MM.1S (cell line): ENCODE results near the gene NARF.
"Not testable (repeated sequence)": the region's sequence is repeated elsewhere in the genome, so short reads cannot be mapped to it uniquely, and the experiment has no call there.

Source experiments
- DNase-seq: peaks from one replicate; pipeline ENCODE4 v3.0.0-alpha.2; 2015
- H2AFZ ChIP-seq: fragments of 300-600 bp; sonication (generic); 2 replicates; pipeline ENCODE4 v1.6.0; 2016; ENCODE audit warnings: antibody characterized with exemption, low read length
- H3F3A ChIP-seq: fragments of 300-600 bp; sonication (generic); 2 replicates; pipeline ENCODE4 v1.6.1; 2016; ENCODE audit warnings: mild to moderate bottlenecking, antibody characterized with exemption, low read length, moderate library complexity, mixed read lengths; ENCODE audit not compliant: insufficient read depth
- H3K27ac ChIP-seq: fragments of 300-600 bp; sonication (generic); 2 replicates; pipeline ENCODE4 v1.5.1; 2016; ENCODE audit warnings: mild to moderate bottlenecking, low read length
- H3K27me3 ChIP-seq: fragments of 300-600 bp; sonication (generic); replicated peaks from 2 replicates; pipeline ENCODE4 v1.6.0; 2016; ENCODE audit warnings: low read length; ENCODE audit not compliant: insufficient read depth
- H3K36me3 ChIP-seq: fragments of 300-600 bp; sonication (generic); replicated peaks from 2 replicates; pipeline ENCODE4 v1.6.1; 2016; ENCODE audit warnings: mild to moderate bottlenecking, low read length, mixed read lengths; ENCODE audit not compliant: insufficient read depth
- H3K4me1 ChIP-seq: fragments of 300-600 bp; sonication (generic); 2 replicates; pipeline ENCODE4 v1.6.1; 2016; ENCODE audit warnings: low read length, mixed read lengths
- H3K4me2 ChIP-seq: fragments of 300-600 bp; sonication (generic); 2 replicates; pipeline ENCODE4 v1.6.0; 2016; ENCODE audit warnings: low read depth, low read length
- H3K4me3 ChIP-seq: fragments of 300-600 bp; sonication (generic); 2 replicates; pipeline ENCODE4 v1.5.1; 2016; ENCODE audit warnings: low read length, mixed read lengths
- H3K79me2 ChIP-seq: fragments of 300-600 bp; sonication (generic); 2 replicates; pipeline ENCODE4 v1.6.1; 2016; ENCODE audit warnings: mixed run types, low read length, mixed read lengths
- H3K9ac ChIP-seq: fragments of 300-600 bp; sonication (generic); 2 replicates; pipeline ENCODE4 v1.6.1; 2016; ENCODE audit warnings: low read length, mixed read lengths
- H3K9me2 ChIP-seq: fragments of 300-600 bp; sonication (generic); replicated peaks from 2 replicates; pipeline ENCODE4 v1.6.1; 2016; ENCODE audit warnings: mild to moderate bottlenecking, low read length, mixed read lengths; ENCODE audit not compliant: insufficient read depth
- H3K9me3 ChIP-seq: fragments of 300-600 bp; sonication (generic); replicated peaks from 2 replicates; pipeline ENCODE4 v1.6.1; 2016; ENCODE audit warnings: mild to moderate bottlenecking, low read length, mixed read lengths; ENCODE audit not compliant: insufficient read depth
- H4K20me1 ChIP-seq: fragments of 300-600 bp; sonication (generic); 2 replicates; pipeline ENCODE4 v1.6.1; 2016; ENCODE audit warnings: mild to moderate bottlenecking, low read length, moderate library complexity, mixed read lengths; ENCODE audit not compliant: insufficient read depth
- CTCF ChIP-seq: fragments of 300-600 bp; sonication (generic); IDR thresholded peaks from 2 replicates; pipeline ENCODE4 v1.5.1; 2016; ENCODE audit warnings: antibody characterized with exemption, low read length, mixed read lengths
- EZH2 ChIP-seq: fragments of 300-600 bp; sonication (generic); optimal IDR thresholded peaks from 2 replicates; pipeline ENCODE3; 2017; ENCODE audit warnings: low read depth, mild to moderate bottlenecking, antibody characterized with exemption, low read length, mixed read lengths
- EZH2phosphoT487 ChIP-seq: fragments of 300-600 bp; sonication (generic); IDR thresholded peaks from 2 replicates; pipeline ENCODE4 v1.6.1; 2018; ENCODE audit warnings: antibody characterized with exemption, low read length

NARF gene

GRCh38 chr17:82503094-82503727, 44.7 kb downstream of the NARF start:
- Histone ChIP-seq H3K4me1 (peaks cover 12% of the 10 kb centered on the region), H2AFZ (no peak overlapping the region), H3K27me3 (no peaks in the 10 kb centered on the region), H3K9me3 (no peaks in the 10 kb centered on the region), H3K79me2 (no peaks in the 10 kb centered on the region), H3K4me3 (no peak overlapping the region), H3K9me2 (no peaks in the 10 kb centered on the region), H4K20me1 (no peaks in the 10 kb centered on the region), H3F3A (peaks cover 22% of the 10 kb centered on the region), H3K4me2 (no peak overlapping the region), H3K27ac (no peak overlapping the region), H3K36me3 (no peaks in the 10 kb centered on the region), H3K9ac (no peak overlapping the region)
- DNase-seq, result no peak
- TF ChIP-seq CTCF (no peak), EZH2phosphoT487 (no peak), EZH2 (no peak)

- Histone ChIP-seq H2AFZ (no peak overlapping the region), H3K27ac (no peak overlapping the region), H3K4me2 (no peak overlapping the region)
Observed at GRCh38 chr17:82503728-82504308, 45.3 kb downstream of the NARF start.

GRCh38 chr17:82505296-82505695, 46.8 kb downstream of the NARF start:
- no peaks in the 10 kb centered on the region for H3K79me2 ChIP-seq
- H3K36me3 ChIP-seq, result no peaks in the 10 kb centered on the region
- H3K9me2 ChIP-seq, result no peaks in the 10 kb centered on the region
- no peak overlapping the region for H3K4me3 ChIP-seq
- no peaks in the 10 kb centered on the region for H3K27me3 ChIP-seq
- no peaks in the 10 kb centered on the region for H3K9me3 ChIP-seq
- H3K4me2 ChIP-seq, result no peak overlapping the region
- H3K27ac ChIP-seq, result no peak overlapping the region
- H3K4me1 ChIP-seq, result peaks cover 5% of the 10 kb centered on the region; the same call in 1 of the 2 replicates
- no peaks in the 10 kb centered on the region for H4K20me1 ChIP-seq
- no peak for DNase-seq
- no peak overlapping the region for H3K9ac ChIP-seq
- H2AFZ ChIP-seq, result no peak overlapping the region
- no peak for TF ChIP-seq EZH2
- no peak for TF ChIP-seq CTCF
- TF ChIP-seq EZH2phosphoT487, result no peak
- H3F3A ChIP-seq, result peaks cover 10% of the 10 kb centered on the region

More at GRCh38 chr17:82503728-82504308, 45.3 kb downstream of the NARF start:
- no peaks in the 10 kb centered on the region for H3K9me2 ChIP-seq
- TF ChIP-seq CTCF, result no peak
- TF ChIP-seq EZH2phosphoT487, result no peak
- TF ChIP-seq EZH2, result no peak
- H3K9ac ChIP-seq, result no peak overlapping the region
- no peaks in the 10 kb centered on the region for H3K79me2 ChIP-seq
- H3K4me1 ChIP-seq, result peaks cover 7% of the 10 kb centered on the region
- H3K9me3 ChIP-seq, result no peaks in the 10 kb centered on the region
- no peaks in the 10 kb centered on the region for H3K36me3 ChIP-seq
- no peak for DNase-seq
- peaks cover 18% of the 10 kb centered on the region for H3F3A ChIP-seq
- H4K20me1 ChIP-seq, result no peaks in the 10 kb centered on the region
- H3K27me3 ChIP-seq, result no peaks in the 10 kb centered on the region
- no peak overlapping the region for H3K4me3 ChIP-seq

GRCh38 chr17:82506402-82506801, 47.9 kb downstream of the NARF start:
- peak; percentile 95 for DNase-seq
- H3K4me1 ChIP-seq, H4K20me1 ChIP-seq: not testable (repeated sequence)

More at GRCh38 chr17:82506402-82506801, 47.9 kb downstream of the NARF start:
- peak overlapping the region; percentile 70; the same call in 1 of the 2 replicates for H3K9ac ChIP-seq
- H2AFZ ChIP-seq, H3K27me3 ChIP-seq, H3K9me3 ChIP-seq, H3K36me3 ChIP-seq, H3K9me2 ChIP-seq, H3K79me2 ChIP-seq, H3F3A ChIP-seq, H3K4me3 ChIP-seq: not testable (repeated sequence)
- peak overlapping the region; percentile 35; the same call in 1 of the 2 replicates for H3K4me2 ChIP-seq
- H3K27ac ChIP-seq, result peak overlapping the region; percentile 97
